Neural crest cell (in vitro differentiated cells): Measurements from ENCODE around the gene TBC1D4. TPM values are rescaled to one million over a fixed set of nuclear protein-coding genes. Genes with fewer than 3 reads are reported as not detected.
A peak's percentile ranks its signal among the peaks of the same experiment; 100 is the strongest.

Source experiments
- DNase-seq: peaks from one replicate; pipeline ENCODE4 v3.0.0; 2021; ENCODE audit warnings: low read depth, mixed read lengths, low spot score
- H3K27ac Mint-ChIP-seq: one replicate; pipeline ENCODE4 v1.8.0; 2021; ENCODE audit warnings: mild to moderate bottlenecking, mixed read lengths; ENCODE audit not compliant: unreplicated experiment
- H3K27me3 Mint-ChIP-seq: 2 replicates; pipeline ENCODE4 v1.8.0; 2021; ENCODE audit warnings: low read depth, mild to moderate bottlenecking, mixed read lengths
- H3K36me3 Mint-ChIP-seq: 2 replicates; pipeline ENCODE4 v1.8.0; 2021; ENCODE audit warnings: low read depth, mild to moderate bottlenecking, mixed read lengths
- H3K4me1 Mint-ChIP-seq: 2 replicates; pipeline ENCODE4 v1.8.0; 2021; ENCODE audit warnings: mixed read lengths
- H3K4me3 Mint-ChIP-seq: one replicate; pipeline ENCODE4 v1.8.0; 2021; ENCODE audit warnings: mild to moderate bottlenecking, mixed read lengths
- H3K9me3 Mint-ChIP-seq: 2 replicates; pipeline ENCODE4 v1.8.0; 2021; ENCODE audit warnings: mixed read lengths
- CTCF ChIP-seq: fragments of 200-600 bp; sonication (generic); conservative IDR thresholded peaks from 2 replicates; pipeline ENCODE4 v1.5.0; 2021; ENCODE audit warnings: antibody characterized with exemption, mild to moderate bottlenecking
- total RNA-seq: library from RNA; stranded (reverse); gene quantifications from 2 replicates; pipeline ENCODE4 v1.2.1, GENCODE V29; 2021

Gene TBC1D4
- total RNA-seq, 1 donor from 2014 or later = 13.4 TPM

- Mint-ChIP-seq H3K4me3 (no peak overlapping the region), H3K9me3 (no peaks in the 10 kb centered on the region), H3K27ac (no peak overlapping the region), H3K36me3 (no peaks in the 10 kb centered on the region), H3K4me1 (no peaks in the 10 kb centered on the region), H3K27me3 (no peaks in the 10 kb centered on the region)
- no peak for DNase-seq
- no peak for TF ChIP-seq CTCF
These were observed 11.2 kb upstream of the TBC1D4 start for GRCh38 chr13:75493156-75493555.

GRCh38 chr13:75492389-75492788 lies 10.4 kb upstream of the TBC1D4 start:
- H3K9me3 Mint-ChIP-seq = no peaks in the 10 kb centered on the region
- H3K4me1 Mint-ChIP-seq = no peaks in the 10 kb centered on the region
- DNase-seq = no peak
- no peak overlapping the region for H3K4me3 Mint-ChIP-seq
- H3K36me3 Mint-ChIP-seq = no peaks in the 10 kb centered on the region
- H3K27me3 Mint-ChIP-seq = no peaks in the 10 kb centered on the region
- no peak for TF ChIP-seq CTCF
- H3K27ac Mint-ChIP-seq = no peak overlapping the region

- Mint-ChIP-seq H3K36me3 (no peaks in the 10 kb centered on the region), H3K9me3 (no peaks in the 10 kb centered on the region), H3K4me1 (no peaks in the 10 kb centered on the region), H3K4me3 (no peak overlapping the region), H3K27me3 (no peaks in the 10 kb centered on the region), H3K27ac (no peak overlapping the region)
- TF ChIP-seq CTCF = no peak
- no peak for DNase-seq
These were observed 9.4 kb upstream of the TBC1D4 start for GRCh38 chr13:75491376-75491775.

GRCh38 chr13:75489502-75490263 lies 7.7 kb upstream of the TBC1D4 start:
- H3K9me3 Mint-ChIP-seq = no peaks in the 10 kb centered on the region
- H3K27ac Mint-ChIP-seq = no peak overlapping the region
- H3K4me1 Mint-ChIP-seq = peaks cover 14% of the 10 kb centered on the region

GRCh38 chr13:75486146-75487062 lies 4.4 kb upstream of the TBC1D4 start:
- DNase-seq = no peak
- Mint-ChIP-seq H3K4me1 (peaks cover 21% of the 10 kb centered on the region), H3K9me3 (no peaks in the 10 kb centered on the region), H3K36me3 (no peaks in the 10 kb centered on the region), H3K4me3 (no peak overlapping the region), H3K27ac (peak overlapping the region; percentile 91), H3K27me3 (peaks cover 4% of the 10 kb centered on the region)
- TF ChIP-seq CTCF = no peak

More at GRCh38 chr13:75489502-75490263, 7.7 kb upstream of the TBC1D4 start:
- H3K27me3 Mint-ChIP-seq = no peaks in the 10 kb centered on the region
- no peak for DNase-seq
- H3K36me3 Mint-ChIP-seq = no peaks in the 10 kb centered on the region
- H3K4me3 Mint-ChIP-seq = no peak overlapping the region
- no peak for TF ChIP-seq CTCF
